ENCODE measurements around the gene MC1R.
"Not testable (repeated sequence)": the region's sequence is repeated elsewhere in the genome, so short reads cannot be mapped to it uniquely, and the experiment has no call there.

MC1R gene

DNA sequence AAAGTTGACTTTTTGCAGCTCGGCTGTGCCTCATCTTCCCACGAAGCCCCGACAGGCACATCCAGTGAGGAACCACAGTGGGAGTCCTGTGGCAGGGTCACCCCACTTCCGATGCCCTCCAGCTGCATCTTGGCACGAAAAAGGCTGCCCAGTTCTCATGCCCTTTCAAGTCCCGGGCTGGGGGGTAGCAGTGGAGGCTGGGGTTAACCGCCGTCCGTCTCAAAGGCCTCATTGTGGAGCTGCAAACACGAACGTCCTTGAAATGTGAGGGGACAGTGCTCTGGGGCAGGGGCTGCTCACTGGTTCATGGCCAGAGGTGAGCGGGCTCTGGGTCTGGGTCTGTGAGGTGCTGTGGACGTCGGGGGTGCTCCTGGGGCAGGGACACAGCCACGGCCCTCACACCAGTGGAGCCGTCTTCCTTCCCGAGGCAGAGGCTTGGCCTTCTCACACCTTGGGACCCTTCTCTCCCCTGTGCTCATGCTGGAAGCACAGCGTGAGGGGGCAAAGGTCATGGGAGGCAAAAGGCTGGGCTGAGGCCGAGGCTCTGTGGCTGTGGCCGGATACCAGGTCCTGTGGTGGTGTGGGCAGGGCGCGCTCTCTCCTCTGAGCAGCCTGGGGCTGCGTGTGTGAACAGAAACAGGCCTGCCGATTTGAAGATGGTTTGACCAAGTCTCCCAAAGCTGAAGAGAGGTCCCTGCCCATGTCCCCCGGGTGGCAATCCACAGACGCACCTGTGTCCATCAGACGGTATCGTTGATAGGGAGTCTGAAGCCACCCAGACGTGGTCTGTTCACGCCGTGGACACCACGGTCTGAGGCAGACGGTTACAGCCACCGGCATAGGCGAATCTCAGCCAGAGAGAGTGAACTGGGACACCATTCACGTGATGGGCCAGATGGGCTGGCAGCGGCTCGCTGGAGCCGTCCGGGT, 3.1 kb upstream of the MC1R start:
- no peak for DNase-seq

DNA sequence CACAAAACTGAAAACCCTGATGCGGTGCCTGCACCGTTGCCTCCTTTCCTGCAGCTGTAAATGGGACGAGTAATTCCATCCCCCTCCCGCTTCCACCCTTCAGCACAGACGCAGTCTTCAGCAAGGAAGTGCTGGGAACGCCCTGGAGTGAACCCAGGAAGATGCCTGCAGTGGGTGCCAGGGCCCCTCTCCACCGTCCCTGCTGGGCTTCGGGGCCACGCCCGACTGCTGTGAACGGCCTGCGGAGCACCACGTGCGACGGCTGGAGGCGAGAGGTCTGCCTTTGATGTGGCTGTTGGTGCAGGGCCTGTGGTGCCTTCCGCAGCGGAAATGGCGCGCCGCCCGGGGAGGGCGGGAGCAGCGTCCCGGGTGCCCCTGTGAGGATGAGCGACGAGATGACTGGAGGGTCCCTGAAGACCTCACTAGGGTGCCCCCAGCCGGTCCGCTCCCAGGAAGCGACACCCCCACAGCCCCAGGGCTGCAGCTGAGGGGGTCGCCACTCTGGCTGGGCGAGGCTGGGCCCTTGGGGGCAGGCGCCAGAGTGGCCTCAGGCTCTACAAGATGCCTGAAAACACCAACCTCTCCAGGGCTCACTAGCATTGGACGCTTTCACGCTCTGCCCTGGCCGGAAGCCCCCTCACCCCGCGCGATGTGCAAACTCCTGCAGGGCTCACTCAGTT, 749 bp upstream of the MC1R start:
- peak; percentile 81 for DNase-seq

DNA sequence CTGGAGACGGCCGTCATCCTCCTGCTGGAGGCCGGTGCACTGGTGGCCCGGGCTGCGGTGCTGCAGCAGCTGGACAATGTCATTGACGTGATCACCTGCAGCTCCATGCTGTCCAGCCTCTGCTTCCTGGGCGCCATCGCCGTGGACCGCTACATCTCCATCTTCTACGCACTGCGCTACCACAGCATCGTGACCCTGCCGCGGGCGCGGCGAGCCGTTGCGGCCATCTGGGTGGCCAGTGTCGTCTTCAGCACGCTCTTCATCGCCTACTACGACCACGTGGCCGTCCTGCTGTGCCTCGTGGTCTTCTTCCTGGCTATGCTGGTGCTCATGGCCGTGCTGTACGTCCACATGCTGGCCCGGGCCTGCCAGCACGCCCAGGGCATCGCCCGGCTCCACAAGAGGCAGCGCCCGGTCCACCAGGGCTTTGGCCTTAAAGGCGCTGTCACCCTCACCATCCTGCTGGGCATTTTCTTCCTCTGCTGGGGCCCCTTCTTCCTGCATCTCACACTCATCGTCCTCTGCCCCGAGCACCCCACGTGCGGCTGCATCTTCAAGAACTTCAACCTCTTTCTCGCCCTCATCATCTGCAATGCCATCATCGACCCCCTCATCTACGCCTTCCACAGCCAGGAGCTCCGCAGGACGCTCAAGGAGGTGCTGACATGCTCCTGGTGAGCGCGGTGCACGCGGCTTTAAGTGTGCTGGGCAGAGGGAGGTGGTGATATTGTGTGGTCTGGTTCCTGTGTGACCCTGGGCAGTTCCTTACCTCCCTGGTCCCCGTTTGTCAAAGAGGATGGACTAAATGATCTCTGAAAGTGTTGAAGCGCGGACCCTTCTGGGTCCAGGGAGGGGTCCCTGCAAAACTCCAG, 1.1 kb downstream of the MC1R start:
- DNase-seq = no peak

DNA sequence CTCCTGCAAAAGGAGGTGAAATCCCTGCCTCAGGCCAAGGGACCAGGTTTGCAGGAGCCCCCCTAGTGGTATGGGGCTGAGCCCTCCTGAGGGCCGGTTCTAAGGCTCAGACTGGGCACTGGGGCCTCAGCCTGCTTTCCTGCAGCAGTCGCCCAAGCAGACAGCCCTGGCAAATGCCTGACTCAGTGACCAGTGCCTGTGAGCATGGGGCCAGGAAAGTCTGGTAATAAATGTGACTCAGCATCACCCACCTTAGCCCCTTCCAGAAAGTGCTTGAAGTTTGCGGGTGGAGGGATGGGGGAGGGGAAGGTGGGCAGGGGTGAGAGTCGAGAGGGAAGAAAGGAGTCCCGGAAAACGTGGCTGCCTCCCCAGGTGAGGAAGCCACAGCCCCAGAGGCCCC, 2.1 kb downstream of the MC1R start:
- no peak for DNase-seq

DNA sequence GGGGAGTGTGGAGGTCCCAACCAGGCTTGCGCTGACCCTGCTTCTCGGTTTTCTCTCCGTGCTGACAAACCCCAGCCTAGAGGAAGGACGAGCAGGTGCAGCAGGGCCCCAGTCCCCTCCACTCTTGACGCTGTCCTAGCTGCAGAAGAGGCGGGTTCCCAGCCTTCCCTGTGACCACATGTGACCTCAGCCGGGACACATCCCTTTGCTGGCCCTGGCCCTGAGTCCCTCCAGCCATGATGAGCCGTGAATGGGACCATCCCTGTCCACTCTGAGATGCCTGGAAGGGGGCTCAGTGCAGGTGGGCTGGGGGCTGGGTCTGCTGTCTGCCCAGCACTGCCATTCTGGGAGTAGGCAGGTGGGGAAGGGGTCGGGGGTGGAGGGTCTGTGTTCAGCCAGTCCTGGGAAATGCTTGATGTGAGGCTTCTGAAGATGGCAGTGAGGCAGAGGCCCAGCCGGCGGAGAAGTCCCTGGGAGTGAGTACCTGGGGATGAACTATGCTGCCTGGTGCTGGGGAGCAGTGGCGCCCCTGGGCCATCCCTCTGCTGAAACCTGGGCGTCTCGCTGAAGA, 2.6 kb downstream of the MC1R start:
- DNase-seq = no peak

DNA sequence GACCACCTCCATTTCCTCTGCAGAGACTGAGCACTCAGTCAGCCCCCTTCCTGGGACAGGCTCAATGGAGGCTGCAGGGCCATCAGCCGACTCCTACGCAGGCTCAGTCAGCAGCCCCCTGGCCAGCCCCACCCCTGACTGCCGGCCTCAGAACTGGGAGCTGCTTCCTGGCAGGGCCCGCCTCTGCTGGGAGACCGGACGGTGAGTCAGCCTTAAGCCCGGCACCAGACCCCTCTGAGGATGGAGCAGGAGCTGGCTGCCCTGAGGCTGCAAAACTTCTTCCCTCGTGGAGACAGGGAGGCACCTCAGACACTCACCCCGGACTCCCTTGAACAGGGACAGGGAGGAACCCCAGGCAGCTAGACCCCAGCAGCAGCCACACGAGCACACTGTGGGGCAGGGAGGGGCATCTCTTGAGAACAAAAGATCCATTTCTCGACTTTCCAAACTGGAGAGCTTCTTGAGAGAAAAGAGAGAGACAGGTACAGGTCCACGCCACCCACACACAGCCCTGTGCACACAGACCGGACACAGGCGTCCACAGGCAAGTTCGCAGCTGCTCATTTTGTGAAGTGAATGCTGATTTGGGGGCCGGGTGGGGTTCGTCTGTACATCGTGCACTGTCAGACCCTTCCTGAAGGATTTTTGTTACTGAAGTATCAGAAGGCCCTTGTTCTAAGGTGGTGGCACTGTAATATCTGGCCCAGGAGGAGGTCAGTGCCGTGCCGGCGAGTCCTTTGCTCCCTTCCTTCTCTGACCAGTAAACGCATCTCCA, 3.2 kb downstream of the MC1R start:
- DNase-seq = no peak

DNA sequence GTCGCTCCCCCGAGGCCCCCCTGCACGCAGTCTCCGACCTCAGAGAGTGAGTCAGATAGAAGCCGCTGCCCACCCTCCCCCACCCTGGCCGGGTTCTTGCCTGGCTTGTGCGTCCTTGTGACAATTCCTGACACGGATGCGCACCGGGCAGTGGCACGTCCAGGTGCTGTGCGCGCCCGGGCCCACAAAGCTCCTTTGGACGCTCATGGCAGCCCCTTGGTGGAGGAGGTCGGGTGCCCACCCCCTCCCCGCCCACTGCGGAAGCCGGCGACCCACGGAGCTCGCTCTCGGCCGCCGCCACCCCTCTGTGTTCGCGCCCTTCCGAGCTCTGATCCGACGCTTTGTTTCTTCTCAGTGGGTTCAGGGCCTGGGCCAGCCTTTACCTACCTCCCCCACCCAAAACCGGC, 3.8 kb downstream of the MC1R start:
- DNase-seq = no peak

DNA sequence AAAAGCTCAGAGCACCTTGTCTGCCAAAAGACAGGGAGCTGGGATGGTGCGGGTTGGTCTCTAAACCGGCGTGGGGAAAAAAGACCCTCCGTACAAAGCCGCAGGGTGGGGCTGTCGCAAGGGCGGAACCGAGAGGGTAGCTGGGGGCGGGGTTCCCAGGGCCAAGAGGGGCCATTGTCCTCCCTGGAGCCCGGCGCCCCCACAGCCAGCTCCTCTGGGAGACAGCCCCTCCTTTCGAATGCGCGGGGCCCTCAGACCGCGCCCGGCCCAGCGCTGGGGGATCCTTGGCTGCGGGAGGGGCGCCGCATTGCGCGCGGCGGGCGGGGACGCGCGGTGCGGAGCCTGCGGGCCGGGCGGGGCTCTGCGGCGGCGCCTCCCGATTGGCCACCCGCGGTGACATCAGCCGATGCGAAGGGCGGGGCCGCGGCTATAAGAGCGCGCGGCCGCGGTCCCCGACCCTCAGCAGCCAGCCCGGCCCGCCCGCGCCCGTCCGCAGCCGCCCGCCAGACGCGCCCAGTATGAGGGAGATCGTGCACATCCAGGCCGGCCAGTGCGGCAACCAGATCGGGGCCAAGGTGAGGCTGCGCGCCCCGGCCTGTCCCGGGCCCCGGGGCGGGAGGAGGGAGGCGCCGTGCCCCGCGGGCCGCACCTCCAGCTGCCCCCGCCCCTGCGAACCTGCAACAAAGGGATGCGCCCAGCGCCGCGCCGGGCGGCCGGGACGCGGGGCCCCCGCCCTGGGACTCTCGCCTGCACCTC, 4.4 kb downstream of the MC1R start, which contains the start of gene TUBB3:
Gene TUBB3 (plus strand): TSS at position 459 of the 756 bp plus-strand sequence. CDS start 60 bp downstream, at position 519.
- peak; percentile 34 for DNase-seq

DNA sequence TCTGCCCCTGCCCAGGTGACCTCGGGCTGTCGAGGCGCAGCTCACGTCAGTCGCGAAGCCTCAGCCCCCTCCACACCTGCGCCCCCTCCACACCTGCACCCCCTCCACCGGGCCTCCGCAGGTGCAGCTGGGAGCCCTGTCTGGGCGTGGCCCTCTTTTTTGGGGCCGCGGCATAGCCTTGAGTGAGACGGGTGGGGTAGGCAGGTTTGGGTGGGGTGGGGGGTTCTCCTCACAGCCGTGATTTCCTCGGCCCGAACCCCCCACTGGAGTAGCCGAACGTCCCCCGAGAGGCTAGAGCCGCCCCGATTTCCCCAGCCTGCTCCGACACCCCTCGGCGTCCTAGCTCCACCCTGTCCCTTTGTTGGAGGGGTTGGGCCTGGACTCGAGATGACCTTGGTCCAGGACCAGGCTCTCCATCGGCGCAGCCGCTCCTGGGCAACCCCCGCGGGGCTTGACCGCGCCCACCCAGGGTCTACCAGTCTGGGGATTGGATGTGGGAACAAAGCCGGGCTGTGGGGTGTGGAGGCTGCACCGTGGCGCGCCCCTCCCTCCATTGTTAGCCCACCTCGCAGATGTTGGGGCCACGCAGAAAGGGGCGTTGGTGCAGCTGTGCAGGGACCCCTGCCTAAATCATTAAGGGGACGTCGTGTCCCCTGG, 5.1 kb downstream of the MC1R start:
- no peak for DNase-seq

DNA sequence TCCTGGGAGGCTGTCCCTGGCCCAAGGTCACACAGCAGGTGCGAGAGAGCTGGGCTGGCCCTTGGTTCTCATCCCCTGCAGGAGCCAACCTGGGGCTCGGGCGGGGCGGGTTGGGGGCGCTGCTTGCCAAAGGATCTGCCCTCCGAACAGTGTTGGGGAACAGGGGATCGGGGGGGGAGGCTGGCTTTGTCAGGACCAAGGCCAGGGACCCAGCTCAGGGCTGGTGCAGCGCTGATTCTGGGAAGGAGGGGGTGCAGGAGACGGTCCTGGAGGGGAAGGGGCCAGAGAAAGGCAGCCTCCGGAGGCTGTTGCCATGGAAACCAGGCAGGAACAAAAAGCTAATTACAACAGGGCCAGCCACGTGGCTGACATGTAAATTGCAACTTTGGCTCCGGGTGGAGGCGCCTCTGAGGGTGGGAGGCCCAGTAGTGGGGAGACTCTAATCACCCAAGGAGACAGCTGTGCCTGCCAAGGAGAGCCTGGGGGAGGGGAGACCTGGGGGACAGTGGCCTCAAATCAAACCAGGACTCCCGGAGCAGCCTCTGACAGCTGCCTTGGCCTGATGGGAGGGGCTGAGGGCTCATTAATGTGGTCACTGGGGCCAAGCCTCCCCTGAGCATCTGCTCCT, 5.7 kb downstream of the MC1R start:
- DNase-seq = peak; percentile 46

DNA sequence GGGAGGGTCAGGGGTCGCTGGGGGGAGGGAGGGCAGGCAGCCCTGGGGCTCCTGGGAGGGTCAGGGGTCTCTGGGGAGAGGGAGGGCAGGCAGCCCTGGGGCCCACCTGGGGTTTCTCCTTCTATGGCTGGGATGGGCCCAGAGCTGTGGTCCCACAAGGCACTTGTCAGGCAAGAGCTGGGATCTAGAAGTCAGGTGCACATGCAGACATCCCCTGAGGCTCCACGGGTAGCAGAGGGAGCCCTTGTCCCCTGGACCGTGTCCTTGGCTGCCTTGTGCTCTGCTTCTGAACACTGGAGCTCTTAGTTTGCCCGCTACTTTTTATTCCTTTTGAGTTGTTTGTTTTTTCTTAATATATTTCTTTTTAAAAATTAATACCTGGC, 6.3 kb downstream of the MC1R start:
- DNase-seq = no peak

DNA sequence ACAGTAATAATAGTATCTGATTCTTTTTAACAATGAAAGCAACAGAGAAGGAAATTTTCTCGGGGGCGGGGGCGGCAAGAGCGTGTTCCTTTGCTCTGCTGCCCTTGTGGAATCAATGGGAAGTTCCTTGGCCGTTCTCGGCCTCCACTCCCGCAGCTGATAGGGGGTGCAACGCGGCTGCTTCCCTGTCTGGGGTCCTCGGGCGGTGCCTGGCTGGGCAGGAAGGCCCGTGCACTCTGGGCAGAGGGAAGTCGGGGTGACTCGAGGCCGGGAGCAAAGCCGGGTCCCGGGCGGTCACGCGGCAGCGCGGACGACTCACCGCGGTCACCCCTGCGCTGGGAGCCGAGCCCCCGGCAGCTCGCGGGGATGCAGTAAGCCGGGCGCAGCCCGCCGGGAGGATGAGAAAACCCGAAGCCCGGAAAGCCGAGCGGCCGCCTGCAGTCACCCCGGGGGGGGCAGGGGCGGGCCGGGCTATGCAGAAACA, 7.0 kb downstream of the MC1R start:
- DNase-seq = no peak

DNA sequence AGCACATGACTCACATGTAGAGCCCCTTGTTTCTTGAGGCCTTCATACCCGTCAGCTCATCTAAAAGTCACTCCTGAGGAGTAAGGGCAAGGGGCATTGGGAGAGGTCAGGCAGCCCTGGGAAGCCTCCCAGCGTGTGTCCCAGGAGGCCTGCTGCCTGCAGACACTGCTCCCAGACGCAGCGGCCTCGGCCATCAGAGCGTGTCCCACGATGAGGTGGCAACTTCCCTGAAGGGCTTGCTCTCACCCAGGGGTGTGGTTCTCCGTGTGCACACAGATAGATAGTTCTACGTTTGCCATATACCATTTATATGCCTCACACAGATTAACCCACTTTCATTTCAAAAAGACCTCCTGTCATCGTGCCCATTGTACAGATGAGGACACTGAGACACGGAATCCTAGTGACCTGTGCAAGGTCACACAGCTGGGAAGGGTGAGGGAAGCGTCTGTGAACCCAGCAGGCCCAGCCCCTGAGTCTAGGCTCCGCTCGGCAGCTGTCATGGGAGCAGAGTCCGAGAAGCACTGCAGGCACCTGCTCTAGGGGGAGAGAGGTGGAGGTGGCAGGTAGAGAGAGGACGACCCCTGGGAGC, 12.7 kb downstream of the MC1R start:
- DNase-seq = no peak

DNA sequence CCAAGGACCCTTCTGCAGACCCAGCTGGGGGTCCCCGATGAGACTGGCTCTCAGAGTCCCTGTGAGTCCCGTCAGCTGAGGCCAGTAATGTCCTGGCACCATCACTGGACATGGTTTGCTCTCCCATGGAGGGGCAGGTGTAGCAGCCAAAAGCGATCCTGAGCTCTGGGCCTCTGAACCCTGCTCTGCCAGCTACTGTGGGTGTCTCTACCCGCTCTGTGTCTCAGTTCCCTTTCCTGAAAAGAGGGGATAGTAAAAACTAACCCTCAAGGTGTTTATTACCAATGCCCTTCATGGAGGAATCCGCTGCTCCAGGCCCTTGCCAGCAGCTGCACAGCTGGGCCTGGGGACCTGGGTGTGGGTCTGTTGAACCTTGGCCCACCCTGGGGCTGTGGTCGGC, 13.3 kb downstream of the MC1R start:
- no peak for DNase-seq

DNA sequence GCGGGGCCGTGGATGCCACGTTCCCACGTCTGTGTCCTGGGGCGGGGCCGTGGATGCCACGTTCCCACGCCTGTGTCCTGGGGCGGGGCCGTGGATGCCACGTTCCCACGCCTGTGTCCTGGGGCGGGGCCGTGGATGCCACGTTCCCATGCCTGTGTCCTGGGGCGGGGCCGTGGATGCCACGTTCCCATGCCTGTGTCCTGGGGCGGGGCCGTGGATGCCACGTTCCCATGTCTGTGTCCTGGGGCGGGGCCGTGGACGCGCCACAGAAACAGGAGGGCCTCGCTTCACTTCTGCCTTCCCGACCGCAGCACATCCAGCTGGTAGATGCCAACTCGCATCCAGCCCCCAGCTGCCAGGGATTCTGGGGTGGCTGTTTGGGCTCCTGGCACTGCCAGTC, 15.4 kb downstream of the MC1R start:
- not testable (repeated sequence) for DNase-seq

DNA sequence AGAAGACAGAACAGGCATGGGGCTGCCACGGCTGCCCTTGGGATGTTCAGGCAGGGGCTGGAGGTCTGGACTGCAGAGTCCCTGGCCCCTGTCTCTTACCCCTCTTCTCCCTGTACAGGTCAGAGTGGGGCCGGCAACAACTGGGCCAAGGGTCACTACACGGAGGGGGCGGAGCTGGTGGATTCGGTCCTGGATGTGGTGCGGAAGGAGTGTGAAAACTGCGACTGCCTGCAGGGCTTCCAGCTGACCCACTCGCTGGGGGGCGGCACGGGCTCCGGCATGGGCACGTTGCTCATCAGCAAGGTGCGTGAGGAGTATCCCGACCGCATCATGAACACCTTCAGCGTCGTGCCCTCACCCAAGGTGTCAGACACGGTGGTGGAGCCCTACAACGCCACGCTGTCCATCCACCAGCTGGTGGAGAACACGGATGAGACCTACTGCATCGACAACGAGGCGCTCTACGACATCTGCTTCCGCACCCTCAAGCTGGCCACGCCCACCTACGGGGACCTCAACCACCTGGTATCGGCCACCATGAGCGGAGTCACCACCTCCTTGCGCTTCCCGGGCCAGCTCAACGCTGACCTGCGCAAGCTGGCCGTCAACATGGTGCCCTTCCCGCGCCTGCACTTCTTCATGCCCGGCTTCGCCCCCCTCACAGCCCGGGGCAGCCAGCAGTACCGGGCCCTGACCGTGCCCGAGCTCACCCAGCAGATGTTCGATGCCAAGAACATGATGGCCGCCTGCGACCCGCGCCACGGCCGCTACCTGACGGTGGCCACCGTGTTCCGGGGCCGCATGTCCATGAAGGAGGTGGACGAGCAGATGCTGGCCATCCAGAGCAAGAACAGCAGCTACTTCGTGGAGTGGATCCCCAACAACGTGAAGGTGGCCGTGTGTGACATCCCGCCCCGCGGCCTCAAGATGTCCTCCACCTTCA, 16.2 kb downstream of the MC1R start:
- no peak for DNase-seq

DNA sequence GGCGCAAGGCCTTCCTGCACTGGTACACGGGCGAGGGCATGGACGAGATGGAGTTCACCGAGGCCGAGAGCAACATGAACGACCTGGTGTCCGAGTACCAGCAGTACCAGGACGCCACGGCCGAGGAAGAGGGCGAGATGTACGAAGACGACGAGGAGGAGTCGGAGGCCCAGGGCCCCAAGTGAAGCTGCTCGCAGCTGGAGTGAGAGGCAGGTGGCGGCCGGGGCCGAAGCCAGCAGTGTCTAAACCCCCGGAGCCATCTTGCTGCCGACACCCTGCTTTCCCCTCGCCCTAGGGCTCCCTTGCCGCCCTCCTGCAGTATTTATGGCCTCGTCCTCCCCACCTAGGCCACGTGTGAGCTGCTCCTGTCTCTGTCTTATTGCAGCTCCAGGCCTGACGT, 17.0 kb downstream of the MC1R start:
- not testable (repeated sequence) for DNase-seq

DNA sequence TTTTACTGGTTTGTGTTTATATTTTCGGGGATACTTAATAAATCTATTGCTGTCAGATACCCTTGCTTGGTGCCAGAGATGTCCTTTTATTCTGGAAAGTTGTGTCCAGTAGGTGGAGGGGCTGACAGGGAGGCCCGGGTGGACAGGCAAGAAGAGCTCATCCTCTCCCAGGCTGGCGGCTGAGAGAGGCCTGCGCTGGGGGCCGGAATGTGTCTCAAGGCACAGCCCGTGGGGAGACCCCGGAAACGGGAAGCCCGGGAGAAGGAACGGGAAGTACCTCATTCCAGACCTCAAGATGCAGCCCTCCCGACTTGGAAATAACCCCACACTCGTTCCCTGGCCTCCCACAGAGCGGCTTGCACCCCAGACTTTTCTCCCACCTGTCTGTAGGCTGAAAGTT, 17.4 kb downstream of the MC1R start:
- DNase-seq = no peak
